WERI-Rb-1 (cell line): ENCODE measurements around the gene ZMYND8.
"Not testable (repeated sequence)": the region's sequence is repeated elsewhere in the genome, so short reads cannot be mapped to it uniquely, and the experiment has no call there.

ENCODE experiments used
- DNase-seq: peaks from one replicate; pipeline ENCODE4 v3.0.0-alpha.2; 2020
- H3K27ac ChIP-seq: fragments of 250-450 bp; sonication (Bioruptor Pico); 2 replicates; pipeline ENCODE4 v1.5.1; 2020; ENCODE audit warnings: mild to moderate bottlenecking, moderate library complexity
- H3K27me3 ChIP-seq: fragments of 250-450 bp; sonication (Bioruptor Pico); 2 replicates; pipeline ENCODE4 v1.5.1; 2021; ENCODE audit warnings: mild to moderate bottlenecking, low read depth, moderate library complexity; ENCODE audit not compliant: insufficient read depth, severe bottlenecking
- H3K36me3 ChIP-seq: fragments of 250-450 bp; sonication (Bioruptor Pico); 2 replicates; pipeline ENCODE4 v1.5.1; 2020; ENCODE audit warnings: mild to moderate bottlenecking, moderate library complexity
- H3K4me3 ChIP-seq: 2 replicates; pipeline ENCODE4 v1.5.1; 2011; ENCODE audit warnings: low read depth, mild to moderate bottlenecking, control low read depth, low read length
- H3K9me3 ChIP-seq: fragments of 250-450 bp; sonication (Bioruptor Pico); 2 replicates; pipeline ENCODE4 v1.5.1; 2021; ENCODE audit warnings: mild to moderate bottlenecking, moderate library complexity; ENCODE audit not compliant: severe bottlenecking
- TF ChIP-seq, protein P1 (sequence below): IDR thresholded peaks from 2 replicates; pipeline ENCODE4 v1.5.1; 2011; ENCODE audit warnings: low read depth, mild to moderate bottlenecking, control low read depth, inconsistent platforms, low read length

Gene ZMYND8

GRCh38 chr20:47267621-47268020, 88.9 kb downstream of the ZMYND8 start:
- H3K36me3 ChIP-seq: peaks cover 45% of the 10 kb centered on the region
- H3K27ac ChIP-seq: no peak overlapping the region
- TF ChIP-seq, protein P1, sequence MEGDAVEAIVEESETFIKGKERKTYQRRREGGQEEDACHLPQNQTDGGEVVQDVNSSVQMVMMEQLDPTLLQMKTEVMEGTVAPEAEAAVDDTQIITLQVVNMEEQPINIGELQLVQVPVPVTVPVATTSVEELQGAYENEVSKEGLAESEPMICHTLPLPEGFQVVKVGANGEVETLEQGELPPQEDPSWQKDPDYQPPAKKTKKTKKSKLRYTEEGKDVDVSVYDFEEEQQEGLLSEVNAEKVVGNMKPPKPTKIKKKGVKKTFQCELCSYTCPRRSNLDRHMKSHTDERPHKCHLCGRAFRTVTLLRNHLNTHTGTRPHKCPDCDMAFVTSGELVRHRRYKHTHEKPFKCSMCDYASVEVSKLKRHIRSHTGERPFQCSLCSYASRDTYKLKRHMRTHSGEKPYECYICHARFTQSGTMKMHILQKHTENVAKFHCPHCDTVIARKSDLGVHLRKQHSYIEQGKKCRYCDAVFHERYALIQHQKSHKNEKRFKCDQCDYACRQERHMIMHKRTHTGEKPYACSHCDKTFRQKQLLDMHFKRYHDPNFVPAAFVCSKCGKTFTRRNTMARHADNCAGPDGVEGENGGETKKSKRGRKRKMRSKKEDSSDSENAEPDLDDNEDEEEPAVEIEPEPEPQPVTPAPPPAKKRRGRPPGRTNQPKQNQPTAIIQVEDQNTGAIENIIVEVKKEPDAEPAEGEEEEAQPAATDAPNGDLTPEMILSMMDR: no peak
- H3K27me3 ChIP-seq: no peaks in the 10 kb centered on the region
- H3K4me3 ChIP-seq: no peak overlapping the region
- DNase-seq: no peak
- no peaks in the 10 kb centered on the region for H3K9me3 ChIP-seq

- Histone ChIP-seq H3K4me3 (no peak overlapping the region), H3K9me3 (no peaks in the 10 kb centered on the region), H3K27me3 (no peaks in the 10 kb centered on the region), H3K27ac (no peak overlapping the region), H3K36me3 (peaks cover 43% of the 10 kb centered on the region)
- DNase-seq: no peak
- TF ChIP-seq, protein P1: no peak
These were observed 89.5 kb downstream of the ZMYND8 start for GRCh38 chr20:47266847-47267515.

DNA sequence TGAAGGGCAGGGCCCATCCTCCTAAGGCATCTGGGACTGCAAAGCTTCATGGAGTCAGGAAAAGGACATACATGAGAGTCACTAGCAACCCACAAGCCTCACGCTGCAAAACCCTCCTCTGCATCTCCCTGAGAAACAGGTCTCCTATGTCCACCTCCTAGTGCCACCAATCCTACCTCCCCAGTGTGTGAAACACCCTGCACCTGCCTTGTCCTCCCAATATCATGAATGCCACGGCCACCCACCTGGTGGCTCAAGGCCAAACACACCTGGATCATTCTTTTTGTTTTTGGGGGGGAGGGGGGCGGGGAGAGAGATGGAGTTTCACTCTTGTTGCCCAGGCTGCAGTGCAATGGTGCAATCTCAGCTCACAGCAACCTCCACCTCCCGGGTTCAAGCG, 90.5 kb downstream of the ZMYND8 start:
- no peak overlapping the region for H3K27ac ChIP-seq
- H3K36me3 ChIP-seq: peaks cover 46% of the 10 kb centered on the region
- TF ChIP-seq, protein P1: no peak

GRCh38 chr20:47265214-47265613, 91.3 kb downstream of the ZMYND8 start:
- Histone ChIP-seq H3K27me3 (no peaks in the 10 kb centered on the region), H3K9me3 (no peaks in the 10 kb centered on the region), H3K36me3 (peaks cover 53% of the 10 kb centered on the region), H3K4me3 (no peak overlapping the region), H3K27ac (no peak overlapping the region)
- DNase-seq: no peak
- TF ChIP-seq, protein P1: no peak

More for the DNA sequence above, 90.5 kb downstream of the ZMYND8 start:
- Histone ChIP-seq H3K27me3 (no peaks in the 10 kb centered on the region), H3K9me3 (no peaks in the 10 kb centered on the region), H3K4me3 (no peak overlapping the region)
- no peak for DNase-seq

- not testable (repeated sequence) for H3K27me3 ChIP-seq, H3K9me3 ChIP-seq, H3K4me3 ChIP-seq, DNase-seq
- Histone ChIP-seq H3K27ac (peak overlapping the region; percentile 58; the same call in 1 of the 2 replicates), H3K36me3 (peaks cover 54% of the 10 kb centered on the region)
These were observed 92.2 kb downstream of the ZMYND8 start for GRCh38 chr20:47264137-47264769.

- no peak overlapping the region for H3K4me3 ChIP-seq
- H3K27ac ChIP-seq: peak overlapping the region; percentile 58
- H3K27me3 ChIP-seq: no peaks in the 10 kb centered on the region
- peak; percentile 37 for DNase-seq
- no peaks in the 10 kb centered on the region for H3K9me3 ChIP-seq
- TF ChIP-seq, protein P1: no peak
- peaks cover 51% of the 10 kb centered on the region for H3K36me3 ChIP-seq
These were observed 92.9 kb downstream of the ZMYND8 start for GRCh38 chr20:47263465-47264084.
